ENCODE results near the gene DLG5.

GRCh38 chr10:77819210-77820112, 107.1 kb downstream of the DLG5 start:
- TF ChIP-seq POLR2A (IDR thresholded peaks at IDR 0.05) (no peak), CTCF (IDR thresholded peaks at IDR 0.05 in 4 of 5, conservative IDR thresholded peaks at IDR 0.05 in 1 of 5) (no peak)

Data from gastrocnemius medialis (tissue), 4 donors.